Breast epithelium (tissue), 3 donors: ENCODE measurements around the gene KSR2.

ENCODE experiments used
- POLR2A ChIP-seq: fragments of 450-650 bp; IDR thresholded peaks from one replicate; pipeline ENCODE4 v1.6.1; 2016; ENCODE audit warnings: antibody characterized with exemption, mild to moderate bottlenecking, moderate library complexity
- POLR2AphosphoS5 ChIP-seq, 3 donors: sonication (generic); formaldehyde crosslinking; IDR thresholded peaks; one replicate each; pipeline ENCODE4 v1.6.1; 2017; ENCODE audit warnings: antibody characterized with exemption in 3 of 3
- TF ChIP-seq, protein P1 (sequence below), 3 donors: fragments of 450-650 bp; IDR thresholded peaks; one replicate each; pipeline ENCODE4 v1.5.1; 2016 to 2017; ENCODE audit warnings: antibody characterized with exemption in 3 of 3, mild to moderate bottlenecking in 3 of 3, moderate library complexity in 3 of 3

DNA sequence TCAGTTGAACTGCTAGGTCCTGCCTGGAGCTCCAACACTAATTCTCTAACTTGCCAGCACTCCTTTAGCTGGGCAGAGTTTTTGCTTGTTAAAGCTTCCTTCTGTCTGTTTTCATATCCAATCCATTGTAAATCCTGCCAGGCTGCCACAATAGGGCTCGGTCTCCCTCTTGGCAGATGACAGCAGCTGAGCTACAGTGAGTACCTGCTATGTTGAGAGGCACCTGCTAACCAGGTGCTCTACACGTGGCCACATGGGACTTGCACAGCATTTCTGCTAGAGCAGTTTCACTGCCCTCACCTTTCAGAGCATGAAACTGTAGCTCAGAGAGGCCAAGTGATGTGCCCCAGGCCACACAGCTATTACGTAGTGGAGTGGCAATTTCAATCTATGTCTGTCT, 500.8 kb downstream of the KSR2 start:
- TF ChIP-seq, protein P1, sequence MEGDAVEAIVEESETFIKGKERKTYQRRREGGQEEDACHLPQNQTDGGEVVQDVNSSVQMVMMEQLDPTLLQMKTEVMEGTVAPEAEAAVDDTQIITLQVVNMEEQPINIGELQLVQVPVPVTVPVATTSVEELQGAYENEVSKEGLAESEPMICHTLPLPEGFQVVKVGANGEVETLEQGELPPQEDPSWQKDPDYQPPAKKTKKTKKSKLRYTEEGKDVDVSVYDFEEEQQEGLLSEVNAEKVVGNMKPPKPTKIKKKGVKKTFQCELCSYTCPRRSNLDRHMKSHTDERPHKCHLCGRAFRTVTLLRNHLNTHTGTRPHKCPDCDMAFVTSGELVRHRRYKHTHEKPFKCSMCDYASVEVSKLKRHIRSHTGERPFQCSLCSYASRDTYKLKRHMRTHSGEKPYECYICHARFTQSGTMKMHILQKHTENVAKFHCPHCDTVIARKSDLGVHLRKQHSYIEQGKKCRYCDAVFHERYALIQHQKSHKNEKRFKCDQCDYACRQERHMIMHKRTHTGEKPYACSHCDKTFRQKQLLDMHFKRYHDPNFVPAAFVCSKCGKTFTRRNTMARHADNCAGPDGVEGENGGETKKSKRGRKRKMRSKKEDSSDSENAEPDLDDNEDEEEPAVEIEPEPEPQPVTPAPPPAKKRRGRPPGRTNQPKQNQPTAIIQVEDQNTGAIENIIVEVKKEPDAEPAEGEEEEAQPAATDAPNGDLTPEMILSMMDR (IDR thresholded peaks at IDR 0.05) = no peak
- TF ChIP-seq POLR2A (no peak), POLR2AphosphoS5 (IDR thresholded peaks at IDR 0.05) (no peak)
